ENCODE results near the gene CC2D1A. TPM values are rescaled to one million over a fixed set of nuclear protein-coding genes. Genes with fewer than 3 reads are reported as not detected.

The CC2D1A gene
- total and polyA plus RNA-seq, 4 donors, result 7.4 to 12.0 (median 9.9) TPM

GRCh38 chr19:13951799-13952153 is 45.8 kb downstream of the CC2D1A start (continued):
- no peak for TF ChIP-seq CTCF (IDR thresholded peaks at IDR 0.05; ENCODE audit: low read depth, low read length, missing input control)
- no peak for TF ChIP-seq SP1 (IDR thresholded peaks at IDR 0.05)
- no peak for TF ChIP-seq ATF3 (IDR thresholded peaks at IDR 0.05)

GRCh38 chr19:13952154-13952930 is 46.3 kb downstream of the CC2D1A start, which contains the start of gene DCAF15:
Gene DCAF15 (plus strand): TSS chr19:13952509. CDS start chr19:13952513, 4 bp downstream.
- peaks cover 2 to 17% (median 14%) of the 10 kb centered on the region in 4 donors for H3K4me1 ChIP-seq (ENCODE audit: control insufficient read depth in 4 of 4, insufficient read depth in 4 of 4, low read length in 3 of 4)
- peak; percentile 97 for DNase-seq (ENCODE audit: low spot score)
- H3K27me3 ChIP-seq (ENCODE audit: control insufficient read depth in 4 of 4, insufficient read depth in 4 of 4, low read length in 3 of 4), result no peaks in the 10 kb centered on the region
- H3K9ac ChIP-seq (ENCODE audit: low read depth in 1 of 2, low read length in 2 of 2), result peak within 1 kb of the TSS; percentile 13 to 53
- peaks cover 8 to 22% (median 12%) of the 10 kb centered on the region in 4 donors for H3K36me3 ChIP-seq (ENCODE audit: control insufficient read depth in 4 of 4, insufficient read depth in 3 of 4, low read depth in 1 of 4, low read length in 3 of 4)
- WGBS, result 1% methylated on average over 65 of the region's 65 CpGs
- no peaks in the 10 kb centered on the region for H3K9me3 ChIP-seq (ENCODE audit: control insufficient read depth in 4 of 4, low read length in 3 of 4)
- TF ChIP-seq, protein P1, sequence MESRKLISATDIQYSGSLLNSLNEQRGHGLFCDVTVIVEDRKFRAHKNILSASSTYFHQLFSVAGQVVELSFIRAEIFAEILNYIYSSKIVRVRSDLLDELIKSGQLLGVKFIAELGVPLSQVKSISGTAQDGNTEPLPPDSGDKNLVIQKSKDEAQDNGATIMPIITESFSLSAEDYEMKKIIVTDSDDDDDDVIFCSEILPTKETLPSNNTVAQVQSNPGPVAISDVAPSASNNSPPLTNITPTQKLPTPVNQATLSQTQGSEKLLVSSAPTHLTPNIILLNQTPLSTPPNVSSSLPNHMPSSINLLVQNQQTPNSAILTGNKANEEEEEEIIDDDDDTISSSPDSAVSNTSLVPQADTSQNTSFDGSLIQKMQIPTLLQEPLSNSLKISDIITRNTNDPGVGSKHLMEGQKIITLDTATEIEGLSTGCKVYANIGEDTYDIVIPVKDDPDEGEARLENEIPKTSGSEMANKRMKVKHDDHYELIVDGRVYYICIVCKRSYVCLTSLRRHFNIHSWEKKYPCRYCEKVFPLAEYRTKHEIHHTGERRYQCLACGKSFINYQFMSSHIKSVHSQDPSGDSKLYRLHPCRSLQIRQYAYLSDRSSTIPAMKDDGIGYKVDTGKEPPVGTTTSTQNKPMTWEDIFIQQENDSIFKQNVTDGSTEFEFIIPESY (IDR thresholded peaks at IDR 0.05), result no peak
- peak; percentile 26 to 84 for TF ChIP-seq GABPA (IDR thresholded peaks at IDR 0.05 in 1 of 2, conservative IDR thresholded peaks at IDR 0.05 in 1 of 2)
- no peak for TF ChIP-seq RXRA (IDR thresholded peaks at IDR 0.05)
- no peak for TF ChIP-seq HNF4G (IDR thresholded peaks at IDR 0.05)
- TF ChIP-seq SP1 (IDR thresholded peaks at IDR 0.05), result peak; percentile 97
- TF ChIP-seq YY1 (IDR thresholded peaks at IDR 0.05), result peak; percentile 96
- peak; percentile 29 to 38 for TF ChIP-seq RAD21 (IDR thresholded peaks at IDR 0.05)
- TF ChIP-seq, protein P2, sequence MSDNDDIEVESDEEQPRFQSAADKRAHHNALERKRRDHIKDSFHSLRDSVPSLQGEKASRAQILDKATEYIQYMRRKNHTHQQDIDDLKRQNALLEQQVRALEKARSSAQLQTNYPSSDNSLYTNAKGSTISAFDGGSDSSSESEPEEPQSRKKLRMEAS (IDR thresholded peaks at IDR 0.05), result no peak
- TF ChIP-seq TAF1 (conservative IDR thresholded peaks at IDR 0.05), result peak; percentile 32
- peak in 1 of 2 donors; percentile 20 for TF ChIP-seq EGR1 (IDR thresholded peaks at IDR 0.05; ENCODE audit: low read depth in 2 of 2)
- H3K4me3 ChIP-seq (ENCODE audit: low read depth in 1 of 3, low read length in 3 of 3), result peak within 1 kb of the TSS; percentile 54 to 80 (median 80)
- H3K27ac ChIP-seq (ENCODE audit: low read depth in 1 of 2, low read length in 2 of 2), result peak within 1 kb of the TSS; percentile 23 to 39

DNA sequence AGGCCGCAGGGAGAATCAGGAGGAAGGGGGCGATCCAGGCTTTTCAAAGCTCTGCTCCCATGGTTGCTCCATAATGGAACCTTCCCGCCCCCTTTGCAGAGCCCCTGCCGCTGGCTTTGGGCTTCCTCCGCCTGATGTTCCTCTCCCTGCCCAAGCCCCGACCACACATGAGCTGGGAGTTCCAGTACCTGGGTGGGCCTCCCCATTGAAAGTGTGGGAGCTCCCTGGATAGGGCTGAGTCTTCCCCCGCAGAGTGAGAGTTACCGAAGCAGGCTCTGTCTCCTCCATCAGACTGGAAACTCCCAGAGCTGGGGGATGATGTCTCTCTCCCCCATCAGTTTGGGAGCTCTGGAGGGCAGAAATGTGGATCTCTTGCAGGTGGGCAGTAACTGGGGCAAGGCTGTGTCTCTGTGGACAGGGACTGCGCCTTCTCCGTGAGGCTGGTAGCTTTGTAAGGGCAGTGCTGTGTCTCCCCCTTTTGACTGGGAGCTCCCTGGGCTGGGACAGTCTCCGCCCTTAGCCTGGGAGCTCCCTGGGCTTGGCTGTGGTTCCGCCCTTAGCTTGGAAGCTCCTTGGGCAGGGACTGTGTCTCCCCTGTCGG is 47.0 kb downstream of the CC2D1A start:
- Histone ChIP-seq H3K4me1 (ENCODE audit: control insufficient read depth in 4 of 4, insufficient read depth in 4 of 4, low read length in 3 of 4) (peaks cover 2 to 17% (median 14%) of the 10 kb centered on the region in 4 donors), H3K9ac (ENCODE audit: low read depth in 1 of 2, low read length in 2 of 2) (peak overlapping the region; percentile 13 to 53), H3K4me3 (ENCODE audit: low read depth in 1 of 3, low read length in 3 of 3) (peak overlapping the region; percentile 54 to 80 (median 80)), H3K27me3 (ENCODE audit: control insufficient read depth in 4 of 4, insufficient read depth in 4 of 4, low read length in 3 of 4) (no peaks in the 10 kb centered on the region), H3K27ac (ENCODE audit: low read depth in 1 of 2, low read length in 2 of 2) (no peak overlapping the region), H3K9me3 (ENCODE audit: control insufficient read depth in 4 of 4, low read length in 3 of 4) (no peaks in the 10 kb centered on the region), H3K36me3 (ENCODE audit: control insufficient read depth in 4 of 4, insufficient read depth in 3 of 4, low read depth in 1 of 4, low read length in 3 of 4) (peaks cover 10 to 25% (median 13%) of the 10 kb centered on the region in 4 donors)
- 17% methylated on average over 13 of the region's 13 CpGs for WGBS
- DNase-seq (ENCODE audit: low spot score), result peak; percentile 62
- TF ChIP-seq GABPA (IDR thresholded peaks at IDR 0.05 in 1 of 2, conservative IDR thresholded peaks at IDR 0.05 in 1 of 2) (no peak), YY1 (IDR thresholded peaks at IDR 0.05) (no peak), FOXA1 (IDR thresholded peaks at IDR 0.05) (no peak), RXRA (IDR thresholded peaks at IDR 0.05) (no peak), HNF4A (conservative IDR thresholded peaks at IDR 0.05) (no peak), JUND (IDR thresholded peaks at IDR 0.05) (no peak), HNF4G (IDR thresholded peaks at IDR 0.05) (no peak), FOXA2 (IDR thresholded peaks at IDR 0.05) (no peak), TAF1 (conservative IDR thresholded peaks at IDR 0.05) (no peak), EGR1 (IDR thresholded peaks at IDR 0.05; ENCODE audit: low read depth in 2 of 2) (no peak), ATF3 (IDR thresholded peaks at IDR 0.05) (no peak), NR2F2 (IDR thresholded peaks at IDR 0.05) (no peak), RAD21 (IDR thresholded peaks at IDR 0.05) (no peak), SP1 (IDR thresholded peaks at IDR 0.05) (no peak), CTCF (IDR thresholded peaks at IDR 0.05; ENCODE audit: low read depth, low read length, missing input control) (no peak)
- TF ChIP-seq, protein P2 (IDR thresholded peaks at IDR 0.05), result no peak
- TF ChIP-seq, protein P1 (IDR thresholded peaks at IDR 0.05), result no peak

Data from liver (tissue), 9 donors.